Endothelial cell of umbilical vein (primary cell): ENCODE measurements around the gene ATP8A2. TPM values are rescaled to one million over a fixed set of nuclear protein-coding genes. Genes with fewer than 3 reads are reported as not detected.

ENCODE experiments used
- BruUV-seq: library from RNA; stranded (reverse); fragments of 400-500 nt; replicated peaks from 2 replicates; lab custom pipeline; 2021; lab: Mats Ljungman, UMichigan
- CTCF ChIA-PET: fragments of 300-600, 350-600 bp; sonication (Branson Sonifier 250); formaldehyde crosslinking; loops from one replicate; lab custom pipeline; 2021; ENCODE audit warnings: antibody characterized with exemption, inconsistent platforms; lab: Charles Lee
- POLR2A ChIA-PET: fragments of 300-600, 350-600 bp; sonication (Branson Sonifier 250); formaldehyde crosslinking; loops from one replicate; lab custom pipeline; 2021; ENCODE audit warnings: antibody characterized with exemption, inconsistent platforms; lab: Charles Lee
- DNase-seq: peaks from one replicate; pipeline ENCODE4 v3.0.0-alpha.2; 2011; ENCODE audit warnings: low read depth, low spot score
- FAIRE-seq: peaks from 2 replicates; lab custom pipeline; 2011; peaks lifted over from hg19 to GRCh38; lab: Jason Lieb, UNC
- H2AFZ ChIP-seq: 2 replicates; pipeline ENCODE4 v1.6.0; 2012; ENCODE audit warnings: low read depth, low read length, control low read depth, inconsistent platforms
- H3K27ac ChIP-seq: 2 replicates; pipeline ENCODE4 v1.5.1; 2011; ENCODE audit warnings: low read depth, mild to moderate bottlenecking, control low read depth, low read length, moderate library complexity; ENCODE audit not compliant: insufficient read depth
- H3K27me3 ChIP-seq, 2 experiments: 2 replicates each; pipeline versions ENCODE4 v1.6.0 to v1.6.1; 2011; ENCODE audit warnings: low read length in 2 of 2, mixed read lengths in 1 of 2; ENCODE audit not compliant: control insufficient read depth in 2 of 2, insufficient read depth in 2 of 2
- H3K36me3 ChIP-seq, 2 experiments: 2 replicates in 1 of 2; 3 replicates in 1 of 2; pipeline ENCODE4 v1.5.1; 2011; ENCODE audit warnings: low read length in 2 of 2, mild to moderate bottlenecking in 1 of 2, moderate library complexity in 1 of 2; ENCODE audit not compliant: control insufficient read depth in 2 of 2, insufficient read depth in 2 of 2; ENCODE audit errors: extremely low read depth in 1 of 2
- H3K4me1 ChIP-seq: 3 replicates; pipeline ENCODE4 v1.5.1; 2011; ENCODE audit warnings: mild to moderate bottlenecking, low read length; ENCODE audit not compliant: control insufficient read depth, insufficient read depth; ENCODE audit errors: extremely low read depth
- H3K4me2 ChIP-seq: 2 replicates; pipeline ENCODE4 v1.6.1; 2011; ENCODE audit warnings: low read length, control low read depth, mixed read lengths; ENCODE audit not compliant: insufficient read depth
- H3K4me3 ChIP-seq, 3 experiments: fragments of 200-600 bp in 1 of 3; sonication (generic), shearing (Covaris generic) in 1 of 3; replicated peaks in 1 of 3; 2 replicates each; pipeline ENCODE4 v1.5.1; 2011 to 2016; ENCODE audit warnings: control low read depth in 3 of 3, low read length in 3 of 3, mild to moderate bottlenecking in 2 of 3, inconsistent platforms in 1 of 3, low read depth in 1 of 3, moderate library complexity in 1 of 3; ENCODE audit not compliant: insufficient read depth in 1 of 3
- H3K79me2 ChIP-seq: 2 replicates; pipeline ENCODE4 v1.6.0; 2012; ENCODE audit warnings: low read length, inconsistent platforms; ENCODE audit not compliant: control insufficient read depth, insufficient read depth
- H3K9ac ChIP-seq: replicated peaks from 2 replicates; pipeline ENCODE3; 2011; ENCODE audit warnings: low read length, control low read depth; ENCODE audit not compliant: insufficient read depth; ENCODE audit errors: extremely low read depth
- H3K9me1 ChIP-seq: replicated peaks from 3 replicates; pipeline ENCODE4 v1.6.0; 2011; ENCODE audit warnings: mild to moderate bottlenecking, low read length; ENCODE audit not compliant: control insufficient read depth, insufficient read depth; ENCODE audit errors: extremely low read depth
- H3K9me3 ChIP-seq: replicated peaks from 2 replicates; pipeline ENCODE4 v1.5.1; 2012; ENCODE audit warnings: low read length, inconsistent platforms; ENCODE audit not compliant: control insufficient read depth, insufficient read depth
- H4K20me1 ChIP-seq: replicated peaks from 2 replicates; pipeline ENCODE3; 2011; ENCODE audit warnings: mild to moderate bottlenecking, low read length; ENCODE audit not compliant: control insufficient read depth, insufficient read depth; ENCODE audit errors: extremely low read depth
- EZH2 ChIP-seq: IDR thresholded peaks from 2 replicates; pipeline ENCODE4 v1.6.1; 2012; ENCODE audit warnings: borderline replicate concordance, low read depth, mild to moderate bottlenecking, moderate library complexity, low read length, inconsistent platforms; ENCODE audit not compliant: severe bottlenecking
- FOS ChIP-seq: IDR thresholded peaks from 2 replicates; pipeline ENCODE4 v1.6.1; 2011; ENCODE audit warnings: mild to moderate bottlenecking, low read length, moderate library complexity, borderline replicate concordance; ENCODE audit not compliant: insufficient read depth
- GATA2 ChIP-seq: IDR thresholded peaks from 2 replicates; pipeline ENCODE4 v1.7.0; 2011; ENCODE audit warnings: low read depth, mild to moderate bottlenecking, moderate library complexity, mixed read lengths, low read length; ENCODE audit not compliant: insufficient read length, insufficient read depth
- MYC ChIP-seq: IDR thresholded peaks from one replicate; pipeline ENCODE4 v1.6.1; 2011; ENCODE audit warnings: mild to moderate bottlenecking, low read depth, low read length
- POLR2A ChIP-seq: IDR thresholded peaks from 2 replicates; pipeline ENCODE4 v1.6.1; 2012; ENCODE audit warnings: low read depth, mild to moderate bottlenecking, control low read depth, low read length
- POLR2AphosphoS5 ChIP-seq: IDR thresholded peaks from 2 replicates; pipeline ENCODE4 v1.6.1; 2012; ENCODE audit warnings: low read depth, mild to moderate bottlenecking, control low read depth, low read length, moderate library complexity; ENCODE audit not compliant: insufficient read depth
- dilution Hi-C: fragments of 300-500 bp; cut with MboI; formaldehyde crosslinking; loops from one replicate; pipeline ENCODE4 v1.15.0; 2019; ENCODE audit warnings: low sequenced_read_pairs; ENCODE audit not compliant: extremely low pct_ligation_motif_present
- intact Hi-C: fragments of 100-400 bp; cut with micrococcal nuclease; formaldehyde crosslinking; loops from one replicate; pipeline ENCODE4 v1.10.0; 2022
- polyA plus RNA-seq, 4 experiments: library from polyadenylated mRNA; depleted of rRNA in 3 of 4; stranded (reverse) in 3 of 4; unstranded in 1 of 4; fragments of >200 nt; gene quantifications; 2 replicates each; pipeline versions ENCODE4 v1.2.1 to v1.2.3, GENCODE V29; 2011 to 2012; ENCODE audit warnings: missing spikeins in 1 of 4
- total RNA-seq: library from RNA; stranded (reverse); gene quantifications from 2 replicates; pipeline ENCODE4 v1.2.3, GENCODE V29; 2021
- TF ChIP-seq, protein P1 (sequence below), 2 donors: IDR thresholded peaks; 1 replicate in 1 of 2; 2 replicates in 1 of 2; pipeline ENCODE4 v1.5.1; 2011; ENCODE audit warnings: low read length in 2 of 2, mild to moderate bottlenecking in 2 of 2, moderate library complexity in 2 of 2, control low read depth in 1 of 2, inconsistent platforms in 1 of 2, low read depth in 1 of 2; ENCODE audit not compliant: insufficient read depth in 1 of 2; ENCODE audit errors: extremely low read depth in 1 of 2

ATP8A2 gene
- total and polyA plus RNA-seq, 2 donors (not counting 3 experiments of a cell fraction or from before 2014, with no cell fraction given): 0.11 to 0.49 TPM

DNA sequence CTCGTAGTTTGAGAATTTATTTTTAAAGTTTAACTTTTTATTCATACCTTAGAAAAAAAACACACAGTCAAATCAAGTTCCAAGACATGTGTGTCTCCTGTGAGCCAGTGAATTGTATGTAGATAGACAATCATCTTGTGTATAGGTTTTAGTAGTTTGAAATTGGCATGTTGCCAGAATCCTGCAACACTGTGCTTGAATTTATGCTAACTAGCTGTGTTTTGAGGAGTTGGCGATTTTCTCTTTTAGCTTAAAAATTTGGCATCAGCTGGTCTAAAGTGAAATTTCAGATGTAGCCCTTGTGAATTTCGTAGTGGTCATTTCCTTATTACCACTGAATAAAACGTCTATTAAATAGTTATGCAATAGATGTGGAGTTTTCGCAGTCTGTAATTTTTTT lies 213.2 kb downstream of the ATP8A2 start:
- Histone ChIP-seq H3K36me3 (no peaks in the 10 kb centered on the region), H2AFZ (no peak overlapping the region), H3K27me3 (no peaks in the 10 kb centered on the region), H3K4me2 (no peak overlapping the region), H3K9ac (no peak overlapping the region), H3K4me1 (no peaks in the 10 kb centered on the region), H3K27ac (no peak overlapping the region), H3K4me3 (no peak overlapping the region), H4K20me1 (no peaks in the 10 kb centered on the region), H3K9me3 (no peaks in the 10 kb centered on the region), H3K9me1 (no peaks in the 10 kb centered on the region), H3K79me2 (no peaks in the 10 kb centered on the region)
- FAIRE-seq: no peak
- intact Hi-C loops: no loop called here
- DNase-seq: no peak
- CTCF ChIA-PET: interaction anchor here (1.7 kb wide), 1 partner anchor 10 kb away, joined by 5 read pairs; no protein-coding TSS in a partner anchor
- TF ChIP-seq MYC: no peak
- no peak for TF ChIP-seq POLR2AphosphoS5
- TF ChIP-seq, protein P1, sequence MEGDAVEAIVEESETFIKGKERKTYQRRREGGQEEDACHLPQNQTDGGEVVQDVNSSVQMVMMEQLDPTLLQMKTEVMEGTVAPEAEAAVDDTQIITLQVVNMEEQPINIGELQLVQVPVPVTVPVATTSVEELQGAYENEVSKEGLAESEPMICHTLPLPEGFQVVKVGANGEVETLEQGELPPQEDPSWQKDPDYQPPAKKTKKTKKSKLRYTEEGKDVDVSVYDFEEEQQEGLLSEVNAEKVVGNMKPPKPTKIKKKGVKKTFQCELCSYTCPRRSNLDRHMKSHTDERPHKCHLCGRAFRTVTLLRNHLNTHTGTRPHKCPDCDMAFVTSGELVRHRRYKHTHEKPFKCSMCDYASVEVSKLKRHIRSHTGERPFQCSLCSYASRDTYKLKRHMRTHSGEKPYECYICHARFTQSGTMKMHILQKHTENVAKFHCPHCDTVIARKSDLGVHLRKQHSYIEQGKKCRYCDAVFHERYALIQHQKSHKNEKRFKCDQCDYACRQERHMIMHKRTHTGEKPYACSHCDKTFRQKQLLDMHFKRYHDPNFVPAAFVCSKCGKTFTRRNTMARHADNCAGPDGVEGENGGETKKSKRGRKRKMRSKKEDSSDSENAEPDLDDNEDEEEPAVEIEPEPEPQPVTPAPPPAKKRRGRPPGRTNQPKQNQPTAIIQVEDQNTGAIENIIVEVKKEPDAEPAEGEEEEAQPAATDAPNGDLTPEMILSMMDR (IDR thresholded peaks at IDR 0.05; ENCODE audit: extremely low read depth in 1 of 2, insufficient read depth in 1 of 2, low read depth in 1 of 2, low read length in 2 of 2): no peak
- TF ChIP-seq GATA2: no peak
- TF ChIP-seq POLR2A: no peak
- POLR2A ChIA-PET: no interaction called here
- BruUV-seq: no TSS peak
- dilution Hi-C loops: no loop called here

DNA sequence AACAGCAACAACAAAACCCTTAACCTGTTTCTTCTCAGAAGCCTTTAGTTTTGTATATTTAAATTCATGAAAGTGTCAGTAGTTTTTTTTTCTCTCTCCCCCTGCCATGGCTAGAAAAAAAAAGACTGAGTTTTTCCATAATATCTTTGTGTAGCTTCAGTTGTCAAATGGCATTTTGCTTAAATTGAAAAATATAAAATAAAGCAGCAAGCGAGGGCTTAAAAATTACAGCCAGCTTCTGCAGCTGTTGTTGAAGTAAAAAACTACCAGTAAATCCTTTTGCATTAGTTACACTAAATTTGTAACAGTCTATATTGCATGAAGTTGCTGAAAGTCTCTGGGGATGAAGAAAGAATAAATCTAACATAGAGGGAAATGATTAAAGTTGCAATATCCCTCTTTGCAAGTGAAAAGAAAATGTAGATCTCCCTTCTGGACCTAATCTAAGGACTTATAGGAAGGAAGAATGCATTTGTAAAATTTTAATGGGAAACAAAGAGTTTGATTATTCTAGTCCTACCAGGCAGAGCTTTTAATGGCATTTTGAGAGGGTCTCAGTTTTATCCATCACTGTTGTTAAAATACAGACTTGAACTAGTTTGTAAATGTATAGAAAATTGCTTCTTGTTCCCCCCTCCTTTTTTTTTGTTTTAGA lies 215.7 kb downstream of the ATP8A2 start:
- Histone ChIP-seq H2AFZ (no peak overlapping the region), H3K36me3 (no peaks in the 10 kb centered on the region), H3K79me2 (no peaks in the 10 kb centered on the region), H4K20me1 (no peaks in the 10 kb centered on the region), H3K4me1 (no peaks in the 10 kb centered on the region), H3K27me3 (no peaks in the 10 kb centered on the region), H3K27ac (no peak overlapping the region), H3K9me1 (no peaks in the 10 kb centered on the region), H3K4me3 (no peak overlapping the region), H3K9ac (no peak overlapping the region), H3K4me2 (no peak overlapping the region), H3K9me3 (no peaks in the 10 kb centered on the region)
- intact Hi-C loops (no loop called here), dilution Hi-C loops (no loop called here)
- POLR2A ChIA-PET: no interaction called here
- TF ChIP-seq EZH2 (no peak), POLR2A (no peak), FOS (no peak), POLR2AphosphoS5 (no peak)
- BruUV-seq: no TSS peak
- FAIRE-seq (no peak), DNase-seq (no peak)
- CTCF ChIA-PET: no interaction called here
